PC-3 (cell line): ENCODE data around the gene TMEM132D. TPM values are rescaled to one million over a fixed set of nuclear protein-coding genes. Genes with fewer than 3 reads are reported as not detected.
"Not testable (repeated sequence)": the region's sequence is repeated elsewhere in the genome, so short reads cannot be mapped to it uniquely, and the experiment has no call there.

Experiments
- ATAC-seq: fragments of 200-7000 bp; cut with Tn5 transposase; 2 replicates; pipeline ENCODE4 v1.9.1; 2020; ENCODE audit warnings: mild to moderate bottlenecking, moderate library complexity
- BruUV-seq: library from RNA; stranded (reverse); fragments of 400-500 nt; replicated peaks from 2 replicates; lab custom pipeline; 2021; lab: Mats Ljungman, UMichigan
- CTCF ChIA-PET: fragments of 300-600 bp; sonication (Branson Sonifier 250); formaldehyde crosslinking; loops from one replicate; lab custom pipeline; 2022; ENCODE audit warnings: antibody characterized with exemption; lab: Charles Lee
- POLR2A ChIA-PET: fragments of 300-600 bp; sonication (Branson Sonifier 250); formaldehyde crosslinking; loops from one replicate; lab custom pipeline; 2022; ENCODE audit warnings: antibody characterized with exemption; ENCODE audit not compliant: unreplicated experiment; lab: Charles Lee
- DNase-seq: peaks from one replicate; pipeline ENCODE4 v3.0.0-alpha.2; 2015
- H2AFZ ChIP-seq: fragments of 300-600 bp; sonication (generic); 2 replicates; pipeline ENCODE4 v1.6.0; 2016; ENCODE audit warnings: antibody characterized with exemption, low read length
- H3F3A ChIP-seq: fragments of 300-600 bp; sonication (generic); one replicate; pipeline ENCODE4 v1.6.0; 2017; ENCODE audit warnings: antibody characterized with exemption, low read length, control low read depth, mild to moderate bottlenecking; ENCODE audit not compliant: unreplicated experiment
- H3K27ac ChIP-seq: fragments of 300-600 bp; sonication (generic); 2 replicates; pipeline ENCODE4 v1.5.1; 2016; ENCODE audit warnings: mild to moderate bottlenecking, low read length
- H3K27me3 ChIP-seq: fragments of 300-600 bp; sonication (generic); 2 replicates; pipeline ENCODE4 v1.6.1; 2016; ENCODE audit warnings: low read length, mixed read lengths
- H3K36me3 ChIP-seq: fragments of 300-600 bp; sonication (generic); 2 replicates; pipeline ENCODE4 v1.6.1; 2016; ENCODE audit warnings: low read depth, mixed run types, low read length, mixed read lengths
- H3K4me1 ChIP-seq: fragments of 300-600 bp; sonication (generic); 2 replicates; pipeline ENCODE4 v1.5.1; 2016; ENCODE audit warnings: low read length; ENCODE audit not compliant: insufficient read depth
- H3K4me2 ChIP-seq: fragments of 300-600 bp; sonication (generic); 2 replicates; pipeline ENCODE4 v1.6.0; 2016; ENCODE audit warnings: low read length
- H3K4me3 ChIP-seq: fragments of 300-600 bp; sonication (generic); 2 replicates; pipeline ENCODE4 v1.5.1; 2016; ENCODE audit warnings: mild to moderate bottlenecking, low read length, mixed read lengths
- H3K79me2 ChIP-seq: fragments of 300-600 bp; sonication (generic); 2 replicates; pipeline ENCODE4 v1.6.1; 2017; ENCODE audit warnings: low read length, mixed read lengths
- H3K9ac ChIP-seq: fragments of 300-600 bp; sonication (generic); 2 replicates; pipeline ENCODE4 v1.6.0; 2016; ENCODE audit warnings: mild to moderate bottlenecking, low read length
- H3K9me2 ChIP-seq: fragments of 300-600 bp; sonication (generic); replicated peaks from 2 replicates; pipeline ENCODE4 v1.6.1; 2016; ENCODE audit warnings: mixed run types, low read length, mixed read lengths
- H3K9me3 ChIP-seq: fragments of 300-600 bp; sonication (generic); 2 replicates; pipeline ENCODE4 v1.6.1; 2016; ENCODE audit warnings: low read length, mixed read lengths
- H4K20me1 ChIP-seq: fragments of 300-600 bp; sonication (generic); 2 replicates; pipeline ENCODE4 v1.6.1; 2016; ENCODE audit warnings: low read length, mixed read lengths
- CTCF ChIP-seq: fragments of 300-600 bp; sonication (generic); conservative IDR thresholded peaks from 2 replicates; pipeline ENCODE4 v1.5.1; 2017; ENCODE audit warnings: antibody characterized with exemption, low read depth, mild to moderate bottlenecking, low read length
- EZH2 ChIP-seq: fragments of 300-600 bp; sonication (generic); IDR thresholded peaks from one replicate; pipeline ENCODE4 v1.6.1; 2017; ENCODE audit warnings: antibody characterized with exemption, mild to moderate bottlenecking, low read length; ENCODE audit not compliant: unreplicated experiment
- EZH2phosphoT487 ChIP-seq: fragments of 300-600 bp; sonication (generic); IDR thresholded peaks from 2 replicates; pipeline ENCODE4 v1.6.1; 2018; ENCODE audit warnings: mild to moderate bottlenecking, antibody characterized with exemption, low read length, borderline replicate concordance
- intact Hi-C: fragments of 100-400 bp; cut with micrococcal nuclease; formaldehyde crosslinking; loops from 2 replicates; pipeline ENCODE4 v1.9.0; 2023
- total RNA-seq: library from RNA; depleted of rRNA; stranded (reverse); fragments of >200 nt; gene quantifications from 2 replicates; pipeline ENCODE4 v1.2.3, GENCODE V29; 2014

Gene TMEM132D
- total RNA-seq, 1 experiment from 2014 or later = not detected

- Histone ChIP-seq H3K4me1 (no peaks in the 10 kb centered on the region), H3K4me3 (no peak overlapping the region), H2AFZ (no peak overlapping the region), H3K9ac (no peak overlapping the region), H3K9me2 (no peaks in the 10 kb centered on the region), H3K27me3 (no peaks in the 10 kb centered on the region), H3K36me3 (no peaks in the 10 kb centered on the region), H3K9me3 (peaks cover 19% of the 10 kb centered on the region; the same call in 1 of the 2 replicates), H3K27ac (no peak overlapping the region), H4K20me1 (no peaks in the 10 kb centered on the region), H3F3A (no peaks in the 10 kb centered on the region), H3K79me2 (no peaks in the 10 kb centered on the region), H3K4me2 (no peak overlapping the region)
- intact Hi-C loops = no loop called here
- no peak for ATAC-seq
- DNase-seq = no peak
- ChIA-PET CTCF (no interaction called here), POLR2A (no interaction called here)
- no TSS peak for BruUV-seq
- TF ChIP-seq EZH2 (no peak), EZH2phosphoT487 (no peak), CTCF (no peak)
These were observed 1.3 kb downstream of the TMEM132D start for GRCh38 chr12:129902371-129903091.

DNA sequence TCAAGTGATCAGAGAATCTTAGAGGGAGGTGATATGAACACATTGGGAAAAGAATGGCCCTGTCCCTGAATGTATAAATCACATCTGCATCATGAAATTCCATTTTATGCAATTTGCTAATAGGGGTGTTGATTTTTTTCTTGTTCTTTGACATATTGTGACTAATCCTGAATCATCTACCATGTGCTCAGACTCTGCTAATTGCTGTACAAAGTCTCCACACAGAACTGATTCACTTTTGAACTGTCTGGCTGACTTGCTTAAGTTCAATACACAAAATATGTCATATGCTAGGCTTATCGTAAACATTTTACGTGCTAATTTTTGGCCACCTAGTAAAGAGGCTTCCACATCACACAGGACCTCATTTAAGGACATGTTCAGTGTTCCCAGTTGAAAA, 2.6 kb downstream of the TMEM132D start:
- ATAC-seq (no peak), DNase-seq (no peak)
- no peaks in the 10 kb centered on the region for H3K79me2 ChIP-seq
- H3K9ac ChIP-seq = no peak overlapping the region
- POLR2A ChIA-PET = no interaction called here
- intact Hi-C loops = no loop called here
- CTCF ChIA-PET = no interaction called here
- no peak overlapping the region for H3K4me3 ChIP-seq
- H4K20me1 ChIP-seq = no peaks in the 10 kb centered on the region
- no TSS peak for BruUV-seq
- no peaks in the 10 kb centered on the region for H3F3A ChIP-seq
- H2AFZ ChIP-seq = no peak overlapping the region
- H3K4me2 ChIP-seq = no peak overlapping the region
- no peaks in the 10 kb centered on the region for H3K27me3 ChIP-seq
- no peaks in the 10 kb centered on the region for H3K9me2 ChIP-seq
- H3K9me3 ChIP-seq = peaks cover 19% of the 10 kb centered on the region; the same call in 1 of the 2 replicates
- TF ChIP-seq CTCF = no peak
- TF ChIP-seq EZH2 = no peak
- no peak for TF ChIP-seq EZH2phosphoT487
- H3K27ac ChIP-seq = no peak overlapping the region
- no peaks in the 10 kb centered on the region for H3K36me3 ChIP-seq
- no peaks in the 10 kb centered on the region for H3K4me1 ChIP-seq

DNA sequence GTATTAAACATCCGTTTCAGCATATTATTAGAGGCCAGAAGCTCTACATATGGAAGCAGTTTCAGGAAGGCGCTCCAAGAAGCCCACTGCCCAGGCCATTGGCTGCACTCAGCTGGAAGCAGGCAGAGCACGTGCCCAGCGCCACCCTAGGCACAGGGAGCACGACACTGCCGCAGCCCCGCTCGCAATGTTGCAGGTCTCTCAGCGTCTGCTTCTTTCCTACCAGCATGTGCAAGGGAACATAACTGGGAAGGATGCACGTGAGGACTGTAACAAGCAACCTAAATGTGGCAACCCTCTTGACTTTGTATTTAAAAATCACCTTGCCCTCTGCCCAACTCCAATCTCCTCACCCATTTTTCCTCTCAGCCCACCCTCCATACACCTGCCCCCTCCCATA, 3.5 kb downstream of the TMEM132D start:
- no peak for DNase-seq
- POLR2A ChIA-PET = no interaction called here

GRCh38 chr12:129899045-129899444, 4.8 kb downstream of the TMEM132D start:
- H3K4me2 ChIP-seq, DNase-seq, H3F3A ChIP-seq, H3K4me3 ChIP-seq, H2AFZ ChIP-seq, H4K20me1 ChIP-seq, CTCF ChIA-PET, H3K9me2 ChIP-seq, H3K79me2 ChIP-seq, H3K27me3 ChIP-seq, BruUV-seq, H3K4me1 ChIP-seq, ATAC-seq, POLR2A ChIA-PET, H3K27ac ChIP-seq, intact Hi-C loops, H3K9ac ChIP-seq, H3K36me3 ChIP-seq: not testable (repeated sequence)
- H3K9me3 ChIP-seq = peaks cover 12% of the 10 kb centered on the region; the same call in 1 of the 2 replicates

More for the DNA sequence above, 3.5 kb downstream of the TMEM132D start:
- Histone ChIP-seq H3K9me2 (no peaks in the 10 kb centered on the region), H3K4me2 (no peak overlapping the region), H3K79me2 (no peaks in the 10 kb centered on the region), H3F3A (no peaks in the 10 kb centered on the region), H3K27ac (no peak overlapping the region), H4K20me1 (no peaks in the 10 kb centered on the region), H3K4me3 (no peak overlapping the region), H3K27me3 (0 out of 2 replicates have a peak, but pooled peaks cover 2% of the 10 kb centered on the region), H2AFZ (no peak overlapping the region), H3K9me3 (peaks cover 16% of the 10 kb centered on the region; the same call in 1 of the 2 replicates), H3K9ac (no peak overlapping the region), H3K4me1 (no peaks in the 10 kb centered on the region), H3K36me3 (no peaks in the 10 kb centered on the region)
- CTCF ChIA-PET = no interaction called here
- BruUV-seq = no TSS peak
- ATAC-seq = no peak
- intact Hi-C loops = no loop called here
- TF ChIP-seq EZH2 (no peak), CTCF (no peak), EZH2phosphoT487 (no peak)
